Vagina (tissue), 2 donors: ENCODE results near the gene SNX19. TPM values are rescaled to one million over a fixed set of nuclear protein-coding genes. Genes with fewer than 3 reads are reported as not detected.

ENCODE experiments used
- DNase-seq, 2 donors: peaks; one replicate each; pipeline ENCODE4 v3.0.0-alpha.2; 2017; ENCODE audit errors: extremely low spot score in 2 of 2
- H3K27ac ChIP-seq: fragments of 200-600 bp; sonication (generic); one replicate; pipeline ENCODE4 v1.5.1; 2019
- H3K27me3 ChIP-seq: fragments of 200-600 bp; sonication (generic); one replicate; pipeline ENCODE4 v1.5.1; 2019
- H3K36me3 ChIP-seq, 2 donors: fragments of 200-600 bp; sonication (generic); one replicate each; pipeline ENCODE4 v1.5.1; 2017 to 2019
- H3K4me1 ChIP-seq: fragments of 200-600 bp; sonication (generic); one replicate; pipeline ENCODE4 v1.5.1; 2019
- H3K4me3 ChIP-seq, 2 donors: fragments of 200-600 bp; sonication (generic); 1 replicate in 1 of 2; 2 replicates in 1 of 2; pipeline ENCODE4 v1.5.1; 2016 to 2019
- H3K9me3 ChIP-seq: fragments of 200-600 bp; sonication (generic); one replicate; pipeline ENCODE4 v1.5.1; 2019
- POLR2A ChIP-seq, 2 donors: fragments of 450-650 bp; IDR thresholded peaks; one replicate each; pipeline ENCODE4 v1.6.1; 2017; ENCODE audit warnings: antibody characterized with exemption in 2 of 2, mild to moderate bottlenecking in 2 of 2, moderate library complexity in 2 of 2
- POLR2AphosphoS5 ChIP-seq, 2 donors: sonication (generic); formaldehyde crosslinking; IDR thresholded peaks; one replicate each; pipeline ENCODE4 v1.9.0; 2017; ENCODE audit warnings: antibody characterized with exemption in 2 of 2, mild to moderate bottlenecking in 2 of 2, low read depth in 1 of 2; ENCODE audit not compliant: insufficient read depth in 1 of 2
- intact Hi-C: fragments of 100-400 bp; cut with DNase I; formaldehyde crosslinking; loops from one replicate; pipeline ENCODE4 v1.15.1; 2023
- total RNA-seq: library from RNA; depleted of rRNA; stranded (reverse); fragments of >200 nt; gene quantifications from one replicate; pipeline ENCODE4 v1.2.3, GENCODE V29; 2016
- TF ChIP-seq, protein P1 (sequence below), 3 experiments: fragments of 450-650 bp in 2 of 3; fragments of 200-600 bp in 1 of 3; sonication (generic) in 1 of 3; IDR thresholded peaks; one replicate each; pipeline ENCODE4 v1.5.1; 2017 to 2019; ENCODE audit warnings: antibody characterized with exemption in 3 of 3, mild to moderate bottlenecking in 2 of 3, moderate library complexity in 2 of 3

The SNX19 gene
- total RNA-seq, 1 donor from 2014 or later = 67.5 TPM

- Histone ChIP-seq H3K4me3 (no peak overlapping the region), H3K4me1 (peaks cover 12% of the 10 kb centered on the region), H3K36me3 (peaks cover 0 to 31% of the 10 kb centered on the region in 2 donors), H3K27me3 (no peaks in the 10 kb centered on the region), H3K9me3 (no peaks in the 10 kb centered on the region), H3K27ac (no peak overlapping the region)
- DNase-seq = no peak
- TF ChIP-seq POLR2AphosphoS5 (IDR thresholded peaks at IDR 0.05; ENCODE audit: insufficient read depth in 1 of 2, low read depth in 1 of 2) (no peak), POLR2A (IDR thresholded peaks at IDR 0.05) (no peak)
- TF ChIP-seq, protein P1, sequence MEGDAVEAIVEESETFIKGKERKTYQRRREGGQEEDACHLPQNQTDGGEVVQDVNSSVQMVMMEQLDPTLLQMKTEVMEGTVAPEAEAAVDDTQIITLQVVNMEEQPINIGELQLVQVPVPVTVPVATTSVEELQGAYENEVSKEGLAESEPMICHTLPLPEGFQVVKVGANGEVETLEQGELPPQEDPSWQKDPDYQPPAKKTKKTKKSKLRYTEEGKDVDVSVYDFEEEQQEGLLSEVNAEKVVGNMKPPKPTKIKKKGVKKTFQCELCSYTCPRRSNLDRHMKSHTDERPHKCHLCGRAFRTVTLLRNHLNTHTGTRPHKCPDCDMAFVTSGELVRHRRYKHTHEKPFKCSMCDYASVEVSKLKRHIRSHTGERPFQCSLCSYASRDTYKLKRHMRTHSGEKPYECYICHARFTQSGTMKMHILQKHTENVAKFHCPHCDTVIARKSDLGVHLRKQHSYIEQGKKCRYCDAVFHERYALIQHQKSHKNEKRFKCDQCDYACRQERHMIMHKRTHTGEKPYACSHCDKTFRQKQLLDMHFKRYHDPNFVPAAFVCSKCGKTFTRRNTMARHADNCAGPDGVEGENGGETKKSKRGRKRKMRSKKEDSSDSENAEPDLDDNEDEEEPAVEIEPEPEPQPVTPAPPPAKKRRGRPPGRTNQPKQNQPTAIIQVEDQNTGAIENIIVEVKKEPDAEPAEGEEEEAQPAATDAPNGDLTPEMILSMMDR (IDR thresholded peaks at IDR 0.05) = no peak
- intact Hi-C loops = no loop called here
Observed at GRCh38 chr11:130891326-130891725, 25.0 kb downstream of the SNX19 start.

DNA sequence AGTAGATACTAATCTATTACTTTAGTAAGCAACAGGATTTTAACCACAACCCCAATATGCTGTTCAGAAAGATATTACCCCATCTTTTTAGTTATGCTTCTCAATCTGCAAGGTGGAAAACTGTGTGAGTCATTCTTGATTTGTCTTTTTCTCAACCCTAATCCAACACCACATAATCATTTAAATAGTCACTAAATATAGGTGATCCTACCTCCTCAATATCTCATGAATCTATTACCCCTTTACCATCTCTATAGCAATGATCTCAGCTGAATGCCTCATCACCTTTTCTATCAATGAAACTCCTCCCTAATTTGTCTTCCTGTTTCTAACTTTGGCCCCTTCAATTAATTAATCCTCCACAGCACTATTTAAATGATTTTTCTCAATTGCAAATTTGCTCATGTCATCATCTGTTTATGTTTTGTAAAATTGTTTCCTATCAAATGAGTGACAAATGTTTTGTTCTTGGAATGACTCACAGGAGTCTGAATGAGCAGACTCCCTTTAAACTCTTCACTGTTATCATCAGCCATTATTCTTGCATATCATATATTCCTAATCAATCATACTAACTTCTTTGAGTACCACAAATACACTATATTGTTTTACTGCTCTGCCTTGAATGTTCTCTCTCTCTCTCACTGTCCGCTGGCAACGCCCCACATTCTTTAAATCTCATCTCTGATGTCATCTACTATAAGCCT, 26.1 kb downstream of the SNX19 start:
- Histone ChIP-seq H3K27ac (no peak overlapping the region), H3K36me3 (peaks cover 0 to 34% of the 10 kb centered on the region in 2 donors), H3K9me3 (no peaks in the 10 kb centered on the region), H3K27me3 (no peaks in the 10 kb centered on the region), H3K4me1 (peaks cover 12% of the 10 kb centered on the region), H3K4me3 (no peak overlapping the region)
- TF ChIP-seq POLR2AphosphoS5 (IDR thresholded peaks at IDR 0.05; ENCODE audit: insufficient read depth in 1 of 2, low read depth in 1 of 2) (no peak), POLR2A (IDR thresholded peaks at IDR 0.05) (no peak)
- TF ChIP-seq, protein P1 (IDR thresholded peaks at IDR 0.05) = no peak
- intact Hi-C loops = no loop called here
- no peak for DNase-seq

- no peak for DNase-seq
- Histone ChIP-seq H3K4me3 (no peak overlapping the region), H3K27ac (no peak overlapping the region), H3K9me3 (no peaks in the 10 kb centered on the region), H3K4me1 (no peaks in the 10 kb centered on the region), H3K36me3 (peaks cover 0 to 33% of the 10 kb centered on the region in 2 donors), H3K27me3 (no peaks in the 10 kb centered on the region)
- TF ChIP-seq, protein P1 (IDR thresholded peaks at IDR 0.05) = no peak
- no peak for TF ChIP-seq POLR2A (IDR thresholded peaks at IDR 0.05)
- no peak for TF ChIP-seq POLR2AphosphoS5 (IDR thresholded peaks at IDR 0.05; ENCODE audit: insufficient read depth in 1 of 2, low read depth in 1 of 2)
- intact Hi-C loops = no loop called here
Observed at GRCh38 chr11:130888790-130889189, 27.5 kb downstream of the SNX19 start.

GRCh38 chr11:130886704-130887103, 29.6 kb downstream of the SNX19 start:
- DNase-seq = no peak
- Histone ChIP-seq H3K4me3 (no peak overlapping the region), H3K9me3 (no peaks in the 10 kb centered on the region), H3K4me1 (no peaks in the 10 kb centered on the region), H3K36me3 (peaks cover 0 to 34% of the 10 kb centered on the region in 2 donors), H3K27ac (no peak overlapping the region), H3K27me3 (no peaks in the 10 kb centered on the region)
- no peak for TF ChIP-seq POLR2A (IDR thresholded peaks at IDR 0.05)
- TF ChIP-seq, protein P1 (IDR thresholded peaks at IDR 0.05) = no peak
- no peak for TF ChIP-seq POLR2AphosphoS5 (IDR thresholded peaks at IDR 0.05; ENCODE audit: insufficient read depth in 1 of 2, low read depth in 1 of 2)
- intact Hi-C loops = no loop called here

DNA sequence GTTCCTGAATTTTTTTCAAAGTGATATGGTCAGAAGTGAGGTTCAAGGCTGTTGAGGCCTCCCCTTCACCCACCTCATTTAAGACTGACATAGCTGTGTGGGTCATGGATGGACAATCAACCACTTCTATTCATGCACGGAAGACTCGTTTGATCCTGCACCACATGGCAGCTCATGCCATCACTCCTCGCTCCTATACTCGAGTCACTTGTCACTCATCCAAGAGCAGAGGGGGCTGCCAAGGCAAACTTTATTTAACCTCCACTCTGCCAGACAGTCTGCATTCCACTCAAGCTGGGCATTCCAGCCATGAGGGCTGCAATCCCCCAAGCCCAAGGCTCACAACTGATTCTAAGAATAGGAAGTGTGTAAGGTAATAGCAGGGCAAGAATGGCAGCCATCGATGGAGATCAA, 34.1 kb downstream of the SNX19 start:
- no peak for DNase-seq

More for the DNA sequence above, 34.1 kb downstream of the SNX19 start:
- intact Hi-C loops = no loop called here
- peaks cover 0 to 76% of the 10 kb centered on the region in 2 donors for H3K36me3 ChIP-seq
- TF ChIP-seq, protein P1 (IDR thresholded peaks at IDR 0.05) = no peak
- TF ChIP-seq POLR2AphosphoS5 (IDR thresholded peaks at IDR 0.05; ENCODE audit: insufficient read depth in 1 of 2, low read depth in 1 of 2) (no peak), POLR2A (IDR thresholded peaks at IDR 0.05) (no peak)
- H3K27ac ChIP-seq = no peak overlapping the region
- H3K27me3 ChIP-seq = no peaks in the 10 kb centered on the region
- no peaks in the 10 kb centered on the region for H3K4me1 ChIP-seq
- no peak overlapping the region for H3K4me3 ChIP-seq
- H3K9me3 ChIP-seq = no peaks in the 10 kb centered on the region
